ENCODE data around the gene PTPRN2. TPM values are rescaled to one million over a fixed set of nuclear protein-coding genes. Genes with fewer than 3 reads are reported as not detected.
"Not testable (repeated sequence)": the region's sequence is repeated elsewhere in the genome, so short reads cannot be mapped to it uniquely, and the experiment has no call there.

PTPRN2 gene
- total RNA-seq, 1 experiment from 2014 or later, result 1.7 TPM

DNA sequence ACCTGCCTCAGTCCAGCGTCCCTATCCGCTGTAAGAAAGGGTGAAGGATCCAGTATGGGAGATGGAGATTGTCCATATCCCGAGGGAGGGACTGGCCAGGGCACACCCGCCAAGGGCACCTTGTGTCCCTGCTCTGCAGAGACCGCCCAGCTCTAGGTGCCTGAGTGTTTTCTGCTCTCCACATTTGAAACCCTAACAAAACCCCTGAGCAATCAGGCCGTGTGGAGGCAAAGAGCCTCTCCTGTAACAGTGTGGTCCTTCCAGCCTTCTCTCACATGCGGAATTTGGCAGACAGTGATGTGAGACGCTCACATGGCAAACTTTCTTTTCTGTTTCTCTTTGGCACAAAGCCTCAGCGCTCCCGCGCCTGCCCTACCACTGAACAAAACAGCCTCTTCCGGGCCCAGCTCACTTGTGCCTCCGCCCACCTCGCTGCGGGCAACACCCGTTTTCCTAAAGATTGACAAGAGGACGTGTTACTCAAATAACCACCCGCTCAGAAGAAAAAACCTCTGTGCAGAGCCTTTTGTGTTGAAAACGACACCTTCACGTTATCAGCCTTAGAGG is 736.0 kb downstream of the PTPRN2 start:
- Histone ChIP-seq H3K9ac (ENCODE audit: low read length) (no peak overlapping the region), H3K27ac (ENCODE audit: low read length) (no peak overlapping the region), H3K9me3 (ENCODE audit: low read length) (no peaks in the 10 kb centered on the region), H3K27me3 (ENCODE audit: low read length) (no peaks in the 10 kb centered on the region), H3K4me3 (ENCODE audit: low read length) (no peak overlapping the region), H3K36me3 (ENCODE audit: insufficient read depth, low read length) (no peaks in the 10 kb centered on the region), H3K79me2 (ENCODE audit: low read length) (no peaks in the 10 kb centered on the region), H3K4me2 (ENCODE audit: low read depth, low read length, poor library complexity, severe bottlenecking) (no peak overlapping the region), H3K9me2 (replicated peaks; ENCODE audit: insufficient read depth, low read length) (no peaks in the 10 kb centered on the region), H3K4me1 (ENCODE audit: low read length) (no peaks in the 10 kb centered on the region), H4K20me1 (ENCODE audit: insufficient read depth, low read depth, low read length) (no peaks in the 10 kb centered on the region), H2AFZ (ENCODE audit: low read length) (no peak overlapping the region)
- DNase-seq, result no peak

DNA sequence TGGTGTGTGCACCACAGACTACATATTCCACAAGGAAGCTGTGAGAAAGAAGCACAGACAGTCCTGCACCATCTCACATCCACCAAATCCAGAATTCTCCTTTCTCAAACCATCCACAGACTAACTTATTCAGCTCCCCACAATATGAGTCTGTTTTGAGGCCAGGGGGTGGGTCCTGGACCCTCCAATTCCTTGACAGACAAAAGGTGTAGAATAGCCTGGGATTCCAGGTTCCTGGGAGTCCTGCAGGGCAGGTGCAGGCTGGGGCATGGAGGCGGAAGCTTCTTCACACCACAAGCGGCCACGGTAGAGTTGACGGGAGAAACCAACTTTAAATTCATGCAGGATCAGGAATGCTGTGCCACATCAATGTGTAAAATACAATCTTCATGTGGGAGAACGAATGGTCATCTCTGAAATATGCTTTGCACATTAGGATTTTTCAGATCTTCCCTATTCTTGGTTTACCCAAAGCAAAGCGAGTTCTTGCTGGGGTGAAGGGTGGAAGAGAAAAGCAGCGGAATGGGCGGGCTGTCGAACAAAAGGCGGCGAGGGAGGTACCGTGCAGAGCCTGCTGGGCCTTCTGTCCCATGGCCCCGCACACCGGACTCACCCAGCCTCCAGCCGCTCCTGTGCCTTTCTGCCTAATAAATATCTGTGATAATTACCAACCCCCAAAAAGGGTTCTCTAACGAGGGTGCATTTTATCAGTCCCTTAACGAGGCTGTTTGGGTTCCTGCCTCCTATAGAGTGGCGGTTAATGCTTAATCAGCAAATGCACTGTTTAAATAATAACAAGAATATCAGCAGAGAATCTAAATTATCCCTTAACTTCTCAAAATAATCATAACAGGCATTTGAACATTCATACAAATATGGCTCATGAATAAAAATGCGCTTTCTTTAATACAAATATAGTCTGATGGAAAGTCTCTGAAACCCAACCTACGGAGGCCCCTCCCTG is 736.9 kb downstream of the PTPRN2 start:
- Histone ChIP-seq H3K36me3 (ENCODE audit: insufficient read depth, low read length) (no peaks in the 10 kb centered on the region), H3K27ac (ENCODE audit: low read length) (no peak overlapping the region), H4K20me1 (ENCODE audit: insufficient read depth, low read depth, low read length) (no peaks in the 10 kb centered on the region), H3K4me3 (ENCODE audit: low read length) (no peak overlapping the region), H3K9me2 (replicated peaks; ENCODE audit: insufficient read depth, low read length) (no peaks in the 10 kb centered on the region), H3K4me2 (ENCODE audit: low read depth, low read length, poor library complexity, severe bottlenecking) (no peak overlapping the region), H3K79me2 (ENCODE audit: low read length) (no peaks in the 10 kb centered on the region), H3K27me3 (ENCODE audit: low read length) (no peaks in the 10 kb centered on the region), H3K9ac (ENCODE audit: low read length) (no peak overlapping the region), H3K4me1 (ENCODE audit: low read length) (no peaks in the 10 kb centered on the region), H2AFZ (ENCODE audit: low read length) (no peak overlapping the region), H3K9me3 (ENCODE audit: low read length) (no peaks in the 10 kb centered on the region)
- DNase-seq, result no peak

DNA sequence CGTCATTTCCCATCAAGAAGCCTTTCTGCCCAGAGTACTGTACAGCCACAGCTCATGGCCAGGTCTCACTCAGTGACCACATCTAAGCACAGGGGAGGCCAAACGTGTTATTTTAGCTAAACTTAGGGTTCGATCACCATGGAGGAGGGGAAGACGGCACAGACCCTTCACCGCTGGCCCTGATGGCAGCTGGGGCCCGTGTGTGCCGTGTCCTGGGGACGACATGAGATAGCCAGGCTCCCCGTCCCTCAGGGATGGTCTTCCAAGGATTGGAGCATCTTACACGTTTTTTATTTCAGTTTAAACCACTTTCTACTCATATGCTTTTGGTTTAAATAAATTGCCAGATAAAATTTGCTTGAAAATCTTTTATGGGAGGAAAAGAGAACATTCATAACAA is 737.9 kb downstream of the PTPRN2 start:
- Histone ChIP-seq H3K79me2 (ENCODE audit: low read length) (no peaks in the 10 kb centered on the region), H3K9me2 (replicated peaks; ENCODE audit: insufficient read depth, low read length) (no peaks in the 10 kb centered on the region), H4K20me1 (ENCODE audit: insufficient read depth, low read depth, low read length) (no peaks in the 10 kb centered on the region)

GRCh38 chr7:157849341-157849596 is 738.4 kb downstream of the PTPRN2 start:
- H2AFZ ChIP-seq (ENCODE audit: low read length), result no peak overlapping the region
- H3K4me1 ChIP-seq (ENCODE audit: low read length), result no peaks in the 10 kb centered on the region
- H3K4me3 ChIP-seq (ENCODE audit: low read length), result no peak overlapping the region
- H3K9me2 ChIP-seq (replicated peaks; ENCODE audit: insufficient read depth, low read length), result no peaks in the 10 kb centered on the region
- H3K36me3 ChIP-seq (ENCODE audit: insufficient read depth, low read length), result no peaks in the 10 kb centered on the region
- no peaks in the 10 kb centered on the region for H3K79me2 ChIP-seq (ENCODE audit: low read length)
- no peak overlapping the region for H3K9ac ChIP-seq (ENCODE audit: low read length)
- no peak overlapping the region for H3K27ac ChIP-seq (ENCODE audit: low read length)
- H3K9me3 ChIP-seq (ENCODE audit: low read length), result no peaks in the 10 kb centered on the region
- H3K27me3 ChIP-seq (ENCODE audit: low read length), result no peaks in the 10 kb centered on the region
- no peak for DNase-seq
- no peaks in the 10 kb centered on the region for H4K20me1 ChIP-seq (ENCODE audit: insufficient read depth, low read depth, low read length)
- H3K4me2 ChIP-seq (ENCODE audit: low read depth, low read length, poor library complexity, severe bottlenecking), result no peak overlapping the region

More for the DNA sequence above, 737.9 kb downstream of the PTPRN2 start:
- Histone ChIP-seq H3K36me3 (ENCODE audit: insufficient read depth, low read length) (no peaks in the 10 kb centered on the region), H3K9me3 (ENCODE audit: low read length) (no peaks in the 10 kb centered on the region), H3K4me3 (ENCODE audit: low read length) (no peak overlapping the region), H3K9ac (ENCODE audit: low read length) (no peak overlapping the region), H3K27ac (ENCODE audit: low read length) (no peak overlapping the region), H3K4me2 (ENCODE audit: low read depth, low read length, poor library complexity, severe bottlenecking) (no peak overlapping the region), H2AFZ (ENCODE audit: low read length) (no peak overlapping the region), H3K4me1 (ENCODE audit: low read length) (no peaks in the 10 kb centered on the region), H3K27me3 (ENCODE audit: low read length) (no peaks in the 10 kb centered on the region)
- no peak for DNase-seq

- H3K4me3 ChIP-seq (ENCODE audit: low read length), result no peak overlapping the region
- no peaks in the 10 kb centered on the region for H3K36me3 ChIP-seq (ENCODE audit: insufficient read depth, low read length)
- no peaks in the 10 kb centered on the region for H3K4me1 ChIP-seq (ENCODE audit: low read length)
- H3K79me2 ChIP-seq (ENCODE audit: low read length), result no peaks in the 10 kb centered on the region
- no peak overlapping the region for H3K9ac ChIP-seq (ENCODE audit: low read length)
- no peaks in the 10 kb centered on the region for H3K27me3 ChIP-seq (ENCODE audit: low read length)
- H3K9me3 ChIP-seq (ENCODE audit: low read length), result no peaks in the 10 kb centered on the region
- no peak for DNase-seq
- no peaks in the 10 kb centered on the region for H4K20me1 ChIP-seq (ENCODE audit: insufficient read depth, low read depth, low read length)
- H3K27ac ChIP-seq (ENCODE audit: low read length), result no peak overlapping the region
- no peak overlapping the region for H2AFZ ChIP-seq (ENCODE audit: low read length)
- H3K4me2 ChIP-seq (ENCODE audit: low read depth, low read length, poor library complexity, severe bottlenecking), result no peak overlapping the region
- no peaks in the 10 kb centered on the region for H3K9me2 ChIP-seq (replicated peaks; ENCODE audit: insufficient read depth, low read length)
Measured at GRCh38 chr7:157848508-157849340, 738.9 kb downstream of the PTPRN2 start.

DNA sequence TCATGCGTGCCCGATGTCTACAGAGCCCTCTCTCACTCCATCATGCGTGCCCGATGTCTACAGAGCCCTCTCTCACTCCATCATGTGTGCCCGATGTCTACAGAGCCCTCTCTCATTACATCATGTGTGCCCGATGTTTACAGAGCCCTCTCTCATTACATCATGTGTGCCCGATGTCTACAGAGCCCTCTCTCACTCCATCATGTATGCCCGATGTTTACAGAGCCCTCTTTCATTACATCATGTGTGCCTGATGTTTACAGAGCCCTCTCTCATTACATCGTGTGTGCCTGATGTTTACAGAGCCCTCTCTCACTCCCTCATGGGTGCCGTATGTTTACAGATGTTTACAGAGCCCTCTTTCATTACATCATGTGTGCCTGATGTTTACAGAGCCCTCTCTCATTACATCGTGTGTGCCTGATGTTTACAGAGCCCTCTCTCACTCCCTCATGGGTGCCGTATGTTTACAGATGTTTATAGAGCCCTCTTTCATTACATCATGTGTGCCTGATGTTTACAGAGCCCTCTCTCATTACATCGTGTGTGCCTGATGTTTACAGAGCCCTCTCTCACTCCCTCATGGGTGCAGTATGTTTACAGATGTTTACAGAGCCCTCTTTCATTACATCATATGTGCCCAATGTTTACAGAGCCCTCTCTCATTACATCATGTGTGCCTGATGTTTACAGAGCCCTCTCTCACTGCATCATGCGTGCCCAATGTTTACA is 739.7 kb downstream of the PTPRN2 start:
- not testable (repeated sequence) for H2AFZ ChIP-seq (ENCODE audit: low read length); H3K79me2 ChIP-seq (ENCODE audit: low read length); H3K4me3 ChIP-seq (ENCODE audit: low read length); H3K9ac ChIP-seq (ENCODE audit: low read length); H3K27ac ChIP-seq (ENCODE audit: low read length); H4K20me1 ChIP-seq (ENCODE audit: insufficient read depth, low read depth, low read length); H3K36me3 ChIP-seq (ENCODE audit: insufficient read depth, low read length); H3K4me2 ChIP-seq (ENCODE audit: low read depth, low read length, poor library complexity, severe bottlenecking); H3K4me1 ChIP-seq (ENCODE audit: low read length); H3K9me3 ChIP-seq (ENCODE audit: low read length); H3K9me2 ChIP-seq (replicated peaks; ENCODE audit: insufficient read depth, low read length); H3K27me3 ChIP-seq (ENCODE audit: low read length); DNase-seq

DNA sequence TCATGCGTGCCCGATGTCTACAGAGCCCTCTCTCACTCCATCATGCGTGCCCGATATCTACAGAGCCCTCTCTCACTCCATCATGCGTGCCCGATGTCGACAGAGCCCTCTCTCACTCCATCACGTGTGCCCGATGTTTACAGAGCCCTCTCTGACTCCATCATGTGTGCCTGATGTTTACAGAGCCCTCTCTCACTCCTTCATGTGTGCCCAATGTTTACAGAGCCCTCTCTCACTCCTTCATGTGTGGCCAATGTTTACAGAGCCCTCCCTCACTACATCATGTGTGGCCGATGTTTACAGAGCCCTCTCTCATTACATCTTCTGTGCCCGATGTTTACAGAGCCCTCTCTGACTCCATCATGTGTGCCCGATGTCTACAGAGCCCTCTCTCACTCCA is 740.9 kb downstream of the PTPRN2 start:
- not testable (repeated sequence) for H3K9me2 ChIP-seq (replicated peaks; ENCODE audit: insufficient read depth, low read length); H3K36me3 ChIP-seq (ENCODE audit: insufficient read depth, low read length); H3K4me1 ChIP-seq (ENCODE audit: low read length); H2AFZ ChIP-seq (ENCODE audit: low read length); H3K4me3 ChIP-seq (ENCODE audit: low read length); H3K9me3 ChIP-seq (ENCODE audit: low read length); H3K27ac ChIP-seq (ENCODE audit: low read length); DNase-seq; H3K4me2 ChIP-seq (ENCODE audit: low read depth, low read length, poor library complexity, severe bottlenecking); H3K9ac ChIP-seq (ENCODE audit: low read length); H3K27me3 ChIP-seq (ENCODE audit: low read length); H4K20me1 ChIP-seq (ENCODE audit: insufficient read depth, low read depth, low read length); H3K79me2 ChIP-seq (ENCODE audit: low read length)

DNA sequence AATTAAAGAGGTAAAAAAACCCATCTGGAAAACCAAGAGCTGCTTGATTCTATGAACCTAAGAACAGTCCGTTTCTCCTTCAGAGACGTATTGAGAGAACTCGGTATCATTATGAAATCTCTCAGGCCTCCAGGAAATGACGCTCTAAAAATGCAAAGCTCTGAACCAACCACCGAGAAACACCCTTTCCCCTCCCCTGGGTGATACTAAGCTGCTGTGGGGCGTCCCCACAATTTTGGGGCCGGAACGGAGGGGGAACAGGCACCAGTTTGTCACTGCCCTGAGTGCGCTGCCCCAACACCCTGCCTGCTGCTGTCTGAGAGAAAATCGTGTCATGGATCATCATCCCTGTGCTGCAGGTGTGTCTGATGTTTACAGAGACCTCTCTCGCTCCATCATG is 741.4 kb downstream of the PTPRN2 start:
- no peaks in the 10 kb centered on the region for H3K36me3 ChIP-seq (ENCODE audit: insufficient read depth, low read length)
- H3K9me3 ChIP-seq (ENCODE audit: low read length), result no peaks in the 10 kb centered on the region
- no peaks in the 10 kb centered on the region for H3K27me3 ChIP-seq (ENCODE audit: low read length)
- no peaks in the 10 kb centered on the region for H3K79me2 ChIP-seq (ENCODE audit: low read length)
- no peak overlapping the region for H3K4me3 ChIP-seq (ENCODE audit: low read length)
- H3K9me2 ChIP-seq (replicated peaks; ENCODE audit: insufficient read depth, low read length), result no peaks in the 10 kb centered on the region
- H3K27ac ChIP-seq (ENCODE audit: low read length), result no peak overlapping the region
- H3K4me1 ChIP-seq (ENCODE audit: low read length), result no peaks in the 10 kb centered on the region
- H3K4me2 ChIP-seq (ENCODE audit: low read depth, low read length, poor library complexity, severe bottlenecking), result no peak overlapping the region
- no peak overlapping the region for H2AFZ ChIP-seq (ENCODE audit: low read length)
- DNase-seq, result no peak
- H4K20me1 ChIP-seq (ENCODE audit: insufficient read depth, low read depth, low read length), result no peaks in the 10 kb centered on the region
- H3K9ac ChIP-seq (ENCODE audit: low read length), result no peak overlapping the region
